Measurements from ENCODE around the gene BLOC1S1.
"Not testable (repeated sequence)": the region's sequence is repeated elsewhere in the genome, so short reads cannot be mapped to it uniquely, and the experiment has no call there.

The BLOC1S1 gene

DNA sequence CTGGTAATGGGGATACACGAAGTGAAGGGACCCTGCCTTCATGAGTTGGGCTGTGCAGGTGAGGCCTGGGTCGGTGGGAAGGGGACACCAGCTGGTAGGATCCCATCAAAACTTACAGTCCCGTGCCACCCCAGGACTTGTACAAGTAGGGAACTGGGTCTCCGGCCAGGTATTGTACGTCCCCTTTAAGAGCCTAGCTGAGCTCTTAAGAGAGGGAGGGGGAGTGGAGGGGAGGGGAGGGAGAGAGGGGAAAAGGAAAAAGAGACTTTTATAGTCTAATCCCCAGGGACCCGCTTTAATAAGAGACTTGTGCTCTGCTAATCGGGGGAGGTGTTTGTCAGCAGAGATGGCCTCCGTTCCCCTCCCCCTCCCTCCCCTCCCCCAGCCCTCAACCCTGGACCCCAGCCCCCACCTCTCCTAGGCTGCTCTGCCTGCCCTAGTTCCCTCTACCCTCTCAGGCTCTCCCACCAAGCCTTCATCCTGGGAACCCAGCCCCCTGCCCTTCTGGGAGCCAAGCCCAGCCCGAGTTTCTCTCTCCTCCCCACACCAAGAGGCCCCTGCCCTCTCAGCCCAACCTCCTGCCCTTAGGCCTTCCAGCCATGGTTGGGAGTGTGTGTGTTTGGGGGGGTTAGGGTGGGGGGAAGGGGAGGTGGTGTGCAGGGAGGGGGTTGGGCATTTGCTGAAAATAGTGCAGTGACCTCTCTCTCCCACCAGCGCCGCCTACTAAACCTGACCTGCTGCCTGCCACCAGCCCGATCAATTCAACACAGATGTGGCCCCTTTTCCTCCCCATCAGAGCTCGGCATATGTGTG, 29.7 kb downstream of the BLOC1S1 start:
- no peak for DNase-seq (ENCODE audit: low read depth)

DNA sequence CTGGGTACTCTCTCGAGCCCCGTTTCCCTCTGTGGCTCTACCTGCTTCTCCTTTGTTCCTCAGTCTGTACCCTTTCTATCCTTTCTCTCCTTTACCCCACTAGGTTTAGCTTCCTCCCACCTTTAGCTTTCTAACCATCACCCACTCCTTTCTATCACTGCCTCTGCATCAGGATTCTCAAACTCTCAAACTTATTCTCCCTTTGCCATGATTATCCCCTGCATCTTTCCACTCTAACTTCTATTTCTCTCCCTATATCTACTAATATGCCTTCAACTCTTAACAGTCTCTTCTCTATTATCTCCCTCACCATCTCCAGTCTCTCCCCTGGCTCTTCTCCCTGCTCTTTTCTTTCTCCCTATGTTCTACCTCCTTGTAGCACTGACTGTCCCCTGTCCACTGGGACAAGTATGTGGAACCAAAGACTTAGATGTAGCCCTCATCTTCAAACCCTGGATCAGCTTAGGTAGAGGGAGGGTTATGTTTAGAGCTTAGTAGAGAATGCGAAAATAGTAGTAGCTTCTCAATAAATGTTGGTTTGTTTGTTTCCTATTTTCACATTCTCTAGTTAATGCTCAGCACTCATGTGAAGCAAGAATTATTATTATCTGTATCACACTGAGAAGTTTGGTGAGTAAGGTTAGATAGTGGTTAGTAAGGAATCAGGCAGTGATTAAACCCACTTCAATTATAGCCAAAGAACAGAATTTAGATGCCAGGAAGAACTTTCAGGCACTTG, 30.5 kb downstream of the BLOC1S1 start:
- DNase-seq (ENCODE audit: low read depth), result no peak

DNA sequence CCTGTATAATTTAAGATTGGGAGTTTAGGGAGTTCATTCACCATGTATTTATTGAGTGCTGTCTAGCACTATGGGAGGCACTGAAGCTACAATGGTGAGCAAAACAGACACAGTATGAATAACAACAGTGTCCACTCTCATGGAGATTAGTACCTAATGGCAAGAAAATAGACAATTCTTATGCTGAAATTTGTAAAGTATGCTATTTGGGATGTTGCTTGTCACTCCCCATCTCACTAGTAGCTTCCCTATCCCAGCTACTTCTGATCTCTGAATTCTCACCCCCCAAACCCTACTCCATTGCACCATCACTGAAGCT, 31.0 kb downstream of the BLOC1S1 start:
- DNase-seq (ENCODE audit: low read depth), result no peak

DNA sequence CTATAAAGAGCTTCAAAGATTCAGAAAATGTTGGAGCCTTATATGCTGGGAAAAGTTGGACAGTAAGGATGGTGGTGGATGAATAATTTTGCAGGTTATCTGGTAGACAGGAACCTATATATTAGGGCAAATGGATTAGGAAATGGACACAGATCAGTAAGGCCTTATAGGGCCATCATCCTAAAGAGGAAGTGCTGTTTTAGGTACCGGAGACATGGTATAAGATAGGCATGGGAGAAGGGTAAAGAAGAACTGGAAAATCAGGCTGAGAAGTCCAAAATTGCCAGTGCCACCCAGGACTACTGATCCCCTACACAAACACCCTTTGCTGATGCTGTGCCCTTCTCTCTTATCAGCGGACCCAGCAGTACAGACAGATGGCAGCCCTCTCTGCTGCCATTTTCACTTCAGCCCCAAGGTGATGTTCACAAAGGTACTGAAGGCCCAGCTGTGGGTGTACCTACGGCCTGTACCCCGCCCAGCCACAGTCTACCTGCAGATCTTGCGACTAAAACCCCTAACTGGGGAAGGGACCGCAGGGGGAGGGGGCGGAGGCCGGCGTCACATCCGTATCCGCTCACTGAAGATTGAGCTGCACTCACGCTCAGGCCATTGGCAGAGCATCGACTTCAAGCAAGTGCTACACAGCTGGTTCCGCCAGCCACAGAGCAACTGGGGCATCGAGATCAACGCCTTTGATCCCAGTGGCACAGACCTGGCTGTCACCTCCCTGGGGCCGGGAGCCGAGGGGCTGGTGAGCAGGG, 32.6 kb downstream of the BLOC1S1 start:
- no peak for DNase-seq (ENCODE audit: low read depth)

DNA sequence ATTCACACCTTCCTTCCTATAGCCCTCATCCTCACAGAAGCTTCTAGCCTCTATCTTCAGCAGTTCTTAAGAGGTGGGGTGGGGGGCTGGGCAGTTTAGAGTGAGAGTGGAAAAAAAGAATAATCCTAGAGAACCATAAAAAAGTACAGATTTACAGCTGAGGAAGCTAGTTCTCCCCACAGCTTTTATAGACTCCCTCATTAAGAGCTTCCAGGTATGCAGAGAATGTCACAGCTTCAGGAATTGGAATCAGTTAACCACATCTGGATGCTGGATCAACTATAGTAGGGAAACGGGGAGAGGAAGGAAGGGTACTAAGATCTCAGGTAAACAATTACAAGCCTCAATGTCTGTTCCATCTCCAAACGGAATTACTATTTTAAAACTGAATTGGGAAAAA, 39.4 kb downstream of the BLOC1S1 start:
- no peak for DNase-seq (ENCODE audit: low read depth)

DNA sequence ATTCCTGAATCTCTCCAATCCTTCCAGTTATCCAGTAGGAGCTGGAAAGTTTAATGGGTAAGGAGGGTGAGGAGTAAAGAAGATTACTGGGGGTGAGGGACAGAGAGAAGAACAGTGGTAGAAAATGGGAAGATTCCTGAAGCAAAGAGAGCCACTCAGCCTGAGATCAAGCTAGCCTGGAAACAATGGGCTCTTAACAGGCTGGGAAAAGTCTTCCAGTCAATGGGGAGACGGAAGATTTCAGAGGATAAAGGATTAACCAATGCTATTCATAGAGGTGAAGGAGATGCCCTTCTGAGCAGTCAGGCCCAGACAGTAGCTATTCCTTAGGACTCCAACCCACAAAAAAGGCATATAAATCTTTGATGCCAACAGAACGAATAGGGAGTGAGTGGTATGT, 41.9 kb downstream of the BLOC1S1 start:
- DNase-seq (ENCODE audit: low read depth), result no peak

DNA sequence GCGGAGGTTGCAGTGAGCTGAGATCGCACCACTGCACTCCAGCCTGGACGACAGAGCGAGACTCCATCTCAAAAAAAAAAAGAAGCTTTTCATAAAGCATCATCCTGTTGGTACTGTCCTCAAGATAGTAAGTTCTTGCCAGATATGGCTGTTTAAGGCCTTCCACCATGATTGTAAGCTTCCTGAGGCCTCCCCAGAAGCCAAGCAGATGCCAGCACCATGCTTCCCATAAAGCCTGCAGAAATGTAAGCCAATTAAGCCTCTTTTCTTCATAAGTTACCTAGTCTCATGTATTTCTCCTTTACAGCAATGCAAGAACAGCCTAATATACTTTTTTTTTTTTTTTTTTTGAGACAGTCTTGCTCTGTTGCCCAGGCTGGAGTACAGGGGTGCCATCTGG, 42.7 kb downstream of the BLOC1S1 start:
- not testable (repeated sequence) for DNase-seq (ENCODE audit: low read depth)

DNA sequence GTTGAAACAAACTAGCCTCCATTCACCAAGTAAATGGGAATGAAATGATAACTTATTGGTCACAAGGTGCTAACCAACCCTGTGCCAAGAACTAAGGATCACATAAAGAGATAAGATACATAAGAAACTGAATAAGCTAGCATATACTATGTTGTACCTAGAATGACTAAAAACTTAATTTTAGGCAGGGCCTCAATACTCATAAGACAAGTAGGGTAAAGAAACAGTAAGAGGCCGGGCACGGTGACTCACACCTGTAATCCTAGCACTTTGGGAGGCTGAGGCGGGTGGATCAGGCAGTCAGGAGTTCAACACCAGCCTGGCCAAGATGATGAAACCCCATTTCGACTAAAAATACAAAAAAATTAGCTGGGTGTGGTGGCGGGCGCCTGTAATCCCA, 44.8 kb downstream of the BLOC1S1 start:
- no peak for DNase-seq (ENCODE audit: low read depth)

DNA sequence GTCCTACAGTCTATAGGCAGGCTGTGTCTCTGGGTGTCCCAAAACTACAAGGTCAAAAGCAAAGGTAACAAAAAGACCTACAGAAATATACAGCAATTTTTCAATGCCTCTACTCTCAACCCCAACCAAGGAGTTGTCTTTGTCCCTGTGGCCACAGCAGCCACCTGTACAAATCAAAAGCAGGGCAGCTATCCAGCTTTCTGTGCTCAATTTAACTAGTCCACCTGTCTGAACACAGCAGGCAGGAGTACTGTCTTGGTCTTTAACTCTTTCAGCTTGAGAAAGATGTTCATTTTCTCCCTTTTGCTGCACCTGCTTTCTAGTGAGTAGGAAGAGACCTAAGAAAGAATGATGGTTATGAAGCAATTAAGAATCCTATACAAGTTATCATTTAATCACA, 46.8 kb downstream of the BLOC1S1 start:
- no peak for DNase-seq (ENCODE audit: low read depth)

DNA sequence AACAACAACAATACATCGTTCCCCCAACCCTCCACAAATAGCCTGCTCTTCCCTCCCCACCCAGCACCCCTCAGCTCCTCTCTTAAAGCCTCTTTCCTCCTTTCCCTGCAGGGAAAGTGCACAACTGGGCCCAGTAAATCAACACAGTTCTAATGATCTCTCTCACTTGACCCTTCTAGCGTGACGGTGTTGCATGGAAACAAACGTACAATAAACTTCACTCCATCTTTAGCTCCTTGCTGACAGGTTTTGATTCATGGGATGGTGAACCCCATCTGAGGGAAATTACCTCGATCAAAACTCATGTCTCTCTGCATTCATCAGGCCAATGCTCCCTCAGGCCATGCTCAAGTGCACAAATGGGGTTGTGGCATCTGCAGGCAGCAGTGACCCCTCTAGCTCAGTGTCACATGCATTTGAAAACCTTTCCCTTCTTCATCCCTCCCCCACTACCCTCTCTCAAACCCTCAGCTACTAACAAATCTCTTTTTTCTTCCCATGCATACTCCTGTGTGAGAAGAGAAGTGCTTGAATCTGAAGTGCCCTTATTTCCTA, 50.0 kb downstream of the BLOC1S1 start:
- DNase-seq (ENCODE audit: low read depth), result no peak

DNA sequence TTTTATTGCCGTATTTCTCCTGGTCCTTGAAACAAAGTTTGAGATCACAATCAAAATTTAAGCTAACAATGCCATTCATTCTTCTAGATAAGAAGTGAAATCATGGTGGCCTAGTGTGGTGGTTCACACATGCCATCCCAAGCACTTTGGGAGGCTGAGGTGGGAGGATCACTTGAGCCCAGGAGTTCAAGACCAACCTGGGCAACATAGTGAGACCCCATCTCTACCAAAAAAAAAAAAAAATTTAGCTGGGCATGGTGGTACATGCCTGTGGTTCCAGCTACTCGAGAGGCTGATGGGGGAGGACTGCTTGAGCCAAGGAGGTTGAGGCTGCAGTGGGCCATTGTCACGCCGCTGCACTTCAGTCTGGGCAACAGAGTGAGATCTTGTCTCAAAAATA, 51.3 kb downstream of the BLOC1S1 start:
- no peak for DNase-seq (ENCODE audit: low read depth)
